Mesothelial cell of epicardium (in vitro differentiated cells): ENCODE measurements around the gene ORM2. TPM values are rescaled to one million over a fixed set of nuclear protein-coding genes. Genes with fewer than 3 reads are reported as not detected.

Experiments used
- DNase-seq, 2 experiments: peaks; one replicate each; pipeline ENCODE4 v3.0.0; 2021; ENCODE audit warnings: low spot score in 2 of 2; ENCODE audit not compliant: unreplicated experiment in 2 of 2
- H3K27ac Mint-ChIP-seq: 2 replicates; pipeline ENCODE4 v1.8.0; 2021; ENCODE audit warnings: mixed read lengths
- H3K27me3 Mint-ChIP-seq: 2 replicates; pipeline ENCODE4 v1.8.0; 2021; ENCODE audit warnings: low read depth, mixed read lengths
- H3K36me3 Mint-ChIP-seq: 2 replicates; pipeline ENCODE4 v1.8.0; 2021; ENCODE audit warnings: mixed read lengths
- H3K4me1 Mint-ChIP-seq: 2 replicates; pipeline ENCODE4 v1.8.0; 2021; ENCODE audit warnings: mixed read lengths
- H3K4me3 Mint-ChIP-seq: 2 replicates; pipeline ENCODE4 v1.8.0; 2021; ENCODE audit warnings: mild to moderate bottlenecking, moderate library complexity, mixed read lengths
- H3K9me3 Mint-ChIP-seq: 2 replicates; pipeline ENCODE4 v1.8.0; 2021; ENCODE audit warnings: mixed read lengths
- CTCF ChIP-seq: fragments of 200-600 bp; sonication (generic); IDR thresholded peaks from one replicate; pipeline ENCODE4 v1.5.0; 2021; ENCODE audit warnings: antibody characterized with exemption; ENCODE audit not compliant: unreplicated experiment
- total RNA-seq: library from RNA; stranded (reverse); gene quantifications from 3 replicates; pipeline ENCODE4 v1.2.1, GENCODE V29; 2021

The ORM2 gene
- total RNA-seq, 1 donor from 2014 or later = not detected

DNA sequence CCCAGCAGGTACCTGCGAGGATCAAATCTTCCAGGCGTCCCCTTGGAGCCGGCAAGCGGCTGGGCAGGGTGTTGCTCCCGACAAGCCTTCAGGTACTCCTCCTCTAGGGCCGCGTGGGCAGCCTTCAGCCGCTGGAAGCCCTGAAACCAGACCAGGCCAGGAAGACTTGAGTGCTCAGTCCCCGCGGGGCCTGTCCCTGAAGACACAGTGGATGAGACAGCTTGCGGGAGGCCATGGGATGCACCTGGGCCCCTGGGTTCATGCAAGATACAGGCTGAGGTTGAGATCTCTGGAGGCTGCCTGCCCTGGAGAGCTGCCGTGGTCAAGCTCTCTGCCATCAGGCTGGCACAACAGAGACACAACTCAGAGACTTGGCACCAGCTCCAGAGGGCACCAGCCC is 32.7 kb downstream of the ORM2 start:
- H3K36me3 Mint-ChIP-seq = peaks cover 41% of the 10 kb centered on the region
- H3K4me3 Mint-ChIP-seq = no peak overlapping the region
- peaks cover 4% of the 10 kb centered on the region for H3K4me1 Mint-ChIP-seq
- H3K27ac Mint-ChIP-seq = no peak overlapping the region
- no peak for DNase-seq
- no peaks in the 10 kb centered on the region for H3K9me3 Mint-ChIP-seq
- H3K27me3 Mint-ChIP-seq = no peaks in the 10 kb centered on the region
- no peak for TF ChIP-seq CTCF

- Mint-ChIP-seq H3K4me1 (peaks cover 4% of the 10 kb centered on the region), H3K27ac (no peak overlapping the region), H3K27me3 (no peaks in the 10 kb centered on the region), H3K4me3 (no peak overlapping the region), H3K9me3 (no peaks in the 10 kb centered on the region), H3K36me3 (peaks cover 36% of the 10 kb centered on the region)
- no peak for DNase-seq
- TF ChIP-seq CTCF = no peak
Measured at GRCh38 chr9:114363424-114363823, 33.8 kb downstream of the ORM2 start.

DNA sequence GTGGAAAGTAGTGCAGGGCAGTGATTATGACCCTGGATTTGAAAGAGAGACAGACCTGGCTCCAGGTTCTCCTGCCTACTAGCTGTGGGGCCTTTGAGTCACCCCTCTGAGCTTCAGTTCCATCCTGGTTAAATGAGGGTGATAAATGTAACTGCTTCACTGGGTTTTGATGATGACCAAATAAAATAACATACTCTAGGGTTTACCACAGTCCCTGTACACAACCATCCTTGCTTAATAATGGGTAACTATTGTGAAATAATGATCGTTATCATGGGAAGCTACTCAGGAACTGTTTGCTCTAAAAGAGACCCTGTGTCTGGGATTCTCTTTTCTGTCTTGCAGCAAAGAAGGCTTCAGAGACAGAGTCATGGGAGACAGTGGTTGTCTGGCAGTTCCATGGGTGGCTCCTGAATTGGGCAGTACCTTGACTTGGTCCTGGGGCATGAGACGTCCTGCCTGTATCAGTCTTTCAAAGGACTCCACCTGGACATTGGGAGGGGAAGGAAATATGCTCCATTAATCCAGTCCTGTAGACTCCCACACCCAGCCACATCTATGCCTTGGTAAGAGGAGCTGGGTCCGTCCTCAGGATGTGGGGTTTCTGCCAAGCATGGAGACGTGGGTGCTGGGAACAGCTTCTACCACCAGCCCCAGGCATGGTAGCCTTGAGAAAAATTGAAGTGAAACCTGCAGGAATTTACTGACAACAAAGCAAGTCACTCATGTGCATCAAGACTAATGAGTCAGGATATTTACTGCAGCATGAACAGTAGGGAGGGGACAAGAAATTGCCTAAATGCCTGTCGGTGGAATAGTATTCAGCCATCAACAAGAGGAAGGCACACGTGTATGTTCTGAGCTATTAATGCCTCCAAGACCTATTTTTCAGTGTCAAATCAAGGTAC is 34.7 kb downstream of the ORM2 start:
- TF ChIP-seq CTCF = no peak
- Mint-ChIP-seq H3K27me3 (no peaks in the 10 kb centered on the region), H3K4me1 (peaks cover 4% of the 10 kb centered on the region), H3K9me3 (no peaks in the 10 kb centered on the region), H3K36me3 (peaks cover 34% of the 10 kb centered on the region), H3K4me3 (no peak overlapping the region), H3K27ac (no peak overlapping the region)
- no peak for DNase-seq

GRCh38 chr9:114365194-114365593 is 35.5 kb downstream of the ORM2 start:
- peaks cover 27% of the 10 kb centered on the region for H3K36me3 Mint-ChIP-seq
- DNase-seq = no peak
- peaks cover 4% of the 10 kb centered on the region for H3K4me1 Mint-ChIP-seq
- H3K27me3 Mint-ChIP-seq = no peaks in the 10 kb centered on the region
- H3K4me3 Mint-ChIP-seq = no peak overlapping the region
- no peak overlapping the region for H3K27ac Mint-ChIP-seq
- TF ChIP-seq CTCF = no peak
- no peaks in the 10 kb centered on the region for H3K9me3 Mint-ChIP-seq

DNA sequence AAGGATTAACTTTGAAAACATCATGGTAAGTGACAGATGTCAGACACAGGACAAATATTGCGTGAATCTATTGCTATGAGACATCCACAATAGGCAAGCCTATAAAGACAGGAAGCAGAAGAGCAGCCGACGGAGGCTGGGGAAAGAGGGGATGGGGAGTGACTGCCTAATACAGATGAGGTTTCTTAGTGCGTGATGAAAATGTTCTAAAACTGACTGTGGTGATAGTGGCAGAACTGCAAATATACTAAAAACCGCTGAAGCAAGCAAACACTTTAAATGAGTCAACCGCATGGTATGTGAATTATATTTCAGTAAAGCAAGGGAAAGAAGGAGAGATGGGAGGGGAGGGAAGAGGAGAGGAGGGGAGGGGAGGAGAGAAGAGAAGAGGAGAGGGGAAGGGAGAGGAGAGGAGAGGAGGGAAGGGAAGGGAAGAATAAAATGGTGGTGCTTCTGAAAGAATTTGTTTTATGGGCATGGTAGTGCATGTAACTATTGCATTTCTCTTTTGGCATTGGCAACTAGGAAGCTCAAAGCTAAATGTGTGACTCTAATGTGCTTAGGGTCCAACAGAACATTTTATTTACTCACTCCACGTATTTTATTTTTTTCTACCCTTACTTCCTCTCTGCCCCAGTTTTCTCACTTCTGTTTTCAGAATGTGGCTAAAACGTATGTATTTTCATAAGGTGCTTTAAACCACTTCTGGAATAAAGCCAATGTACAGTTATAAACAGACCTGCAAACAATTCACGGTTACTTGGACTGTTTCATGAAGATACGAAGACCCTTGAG is 36.9 kb downstream of the ORM2 start:
- Mint-ChIP-seq H3K36me3 (peaks cover 18% of the 10 kb centered on the region), H3K9me3 (no peaks in the 10 kb centered on the region), H3K27ac (no peak overlapping the region), H3K4me3 (no peak overlapping the region), H3K27me3 (no peaks in the 10 kb centered on the region), H3K4me1 (peaks cover 4% of the 10 kb centered on the region)
- TF ChIP-seq CTCF = no peak
- DNase-seq = no peak
